Dermis blood vessel endothelial cell (primary cell): ENCODE data around the gene SLC35F2. TPM values are rescaled to one million over a fixed set of nuclear protein-coding genes. Genes with fewer than 3 reads are reported as not detected.
"Not testable (repeated sequence)": the region's sequence is repeated elsewhere in the genome, so short reads cannot be mapped to it uniquely, and the experiment has no call there.

ENCODE experiments used
- DNase-seq: peaks from one replicate; pipeline ENCODE4 v3.0.0; 2010
- total RNA-seq: library from RNA; depleted of rRNA; stranded (reverse); fragments of >200 nt; gene quantifications from 2 replicates; pipeline ENCODE4 v1.2.3, GENCODE V29; 2014

SLC35F2 gene, protein sequence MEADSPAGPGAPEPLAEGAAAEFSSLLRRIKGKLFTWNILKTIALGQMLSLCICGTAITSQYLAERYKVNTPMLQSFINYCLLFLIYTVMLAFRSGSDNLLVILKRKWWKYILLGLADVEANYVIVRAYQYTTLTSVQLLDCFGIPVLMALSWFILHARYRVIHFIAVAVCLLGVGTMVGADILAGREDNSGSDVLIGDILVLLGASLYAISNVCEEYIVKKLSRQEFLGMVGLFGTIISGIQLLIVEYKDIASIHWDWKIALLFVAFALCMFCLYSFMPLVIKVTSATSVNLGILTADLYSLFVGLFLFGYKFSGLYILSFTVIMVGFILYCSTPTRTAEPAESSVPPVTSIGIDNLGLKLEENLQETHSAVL
- 58.5 and 74.1 TPM in 2 replicates for total RNA-seq

DNA sequence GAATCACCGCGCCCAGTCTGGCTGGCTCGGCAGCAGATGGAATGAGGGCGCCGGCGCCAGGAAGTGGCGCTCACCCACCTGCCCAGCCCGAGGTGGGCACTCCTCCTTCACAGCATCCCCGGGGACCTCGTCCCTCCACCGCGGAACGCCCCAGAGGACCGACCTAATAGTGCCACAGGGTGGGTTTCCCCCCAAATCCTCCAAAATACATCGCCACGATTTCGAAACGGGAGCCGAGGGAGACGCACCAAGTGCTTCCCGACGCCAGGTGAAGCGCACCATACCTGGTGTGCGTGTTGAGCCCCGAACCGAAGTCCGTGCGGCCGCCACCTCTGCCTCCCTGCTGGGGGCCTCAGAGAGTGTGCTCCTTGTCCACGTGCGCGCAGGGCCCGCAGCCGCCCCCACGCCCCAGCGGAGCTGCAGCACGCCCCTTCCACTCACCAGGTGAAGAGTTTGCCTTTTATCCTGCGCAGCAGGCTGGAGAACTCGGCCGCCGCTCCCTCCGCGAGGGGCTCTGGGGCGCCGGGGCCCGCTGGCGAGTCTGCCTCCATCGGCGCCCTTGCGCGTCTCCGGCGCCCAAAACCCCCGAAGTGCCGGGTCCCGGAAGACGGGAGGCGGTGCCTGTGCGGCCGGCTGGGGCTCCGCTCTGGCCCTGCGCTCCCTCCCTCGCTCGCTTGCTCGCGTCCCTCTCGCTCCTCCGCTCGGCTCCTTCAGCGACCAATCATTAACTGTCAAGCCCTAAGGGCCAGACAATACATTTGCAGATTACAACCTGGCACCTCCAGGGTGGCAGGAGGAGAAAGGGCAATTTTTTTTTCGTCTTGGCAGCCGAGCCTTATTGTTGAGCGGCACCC lies at the start of gene SLC35F2:
Gene SLC35F2, minus strand, starts transcription at position 571 of the 854 bp plus-strand sequence. Its CDS starts 20 bp downstream, at position 551.
- DNase-seq = peak; percentile 88

DNA sequence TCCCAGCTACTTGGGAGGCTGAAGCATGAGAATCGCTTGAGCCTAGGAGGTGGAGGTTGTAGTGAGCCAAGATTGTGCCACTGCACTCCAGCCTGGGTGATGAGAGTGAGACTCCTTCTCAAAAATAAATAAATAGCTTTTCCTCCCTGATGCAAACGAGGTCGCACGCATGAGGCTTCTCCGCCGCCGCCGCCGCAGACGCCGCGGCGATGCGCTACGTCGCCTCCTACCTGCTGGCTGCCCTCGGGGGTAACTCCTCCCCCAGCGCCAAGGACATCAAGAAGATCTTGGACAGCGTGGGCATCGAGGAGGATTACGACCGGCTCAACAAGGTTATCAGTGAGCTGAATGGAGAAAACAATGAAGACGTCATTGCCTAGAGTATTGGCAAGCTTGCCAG lies 49.6 kb upstream of the SLC35F2 start:
- DNase-seq = no peak

DNA sequence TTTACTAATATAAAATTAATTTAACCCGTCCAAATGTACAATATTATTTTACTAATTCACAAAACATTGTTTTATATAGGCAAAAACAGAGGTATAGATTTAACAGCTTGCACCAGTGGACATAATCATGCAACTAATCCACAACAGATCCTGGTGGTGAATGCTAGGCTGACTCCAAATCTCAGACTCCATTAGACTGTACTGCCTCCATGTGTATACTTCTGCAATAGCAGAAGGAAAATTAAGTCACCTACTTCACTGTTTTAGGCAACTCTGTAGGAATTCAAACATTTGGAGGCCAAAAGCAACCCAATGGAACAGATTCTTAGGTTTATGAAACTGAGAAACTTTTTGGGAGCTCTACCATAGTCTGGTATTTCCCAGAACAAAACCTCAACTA lies 39.7 kb upstream of the SLC35F2 start:
- DNase-seq = peak; percentile 77

DNA sequence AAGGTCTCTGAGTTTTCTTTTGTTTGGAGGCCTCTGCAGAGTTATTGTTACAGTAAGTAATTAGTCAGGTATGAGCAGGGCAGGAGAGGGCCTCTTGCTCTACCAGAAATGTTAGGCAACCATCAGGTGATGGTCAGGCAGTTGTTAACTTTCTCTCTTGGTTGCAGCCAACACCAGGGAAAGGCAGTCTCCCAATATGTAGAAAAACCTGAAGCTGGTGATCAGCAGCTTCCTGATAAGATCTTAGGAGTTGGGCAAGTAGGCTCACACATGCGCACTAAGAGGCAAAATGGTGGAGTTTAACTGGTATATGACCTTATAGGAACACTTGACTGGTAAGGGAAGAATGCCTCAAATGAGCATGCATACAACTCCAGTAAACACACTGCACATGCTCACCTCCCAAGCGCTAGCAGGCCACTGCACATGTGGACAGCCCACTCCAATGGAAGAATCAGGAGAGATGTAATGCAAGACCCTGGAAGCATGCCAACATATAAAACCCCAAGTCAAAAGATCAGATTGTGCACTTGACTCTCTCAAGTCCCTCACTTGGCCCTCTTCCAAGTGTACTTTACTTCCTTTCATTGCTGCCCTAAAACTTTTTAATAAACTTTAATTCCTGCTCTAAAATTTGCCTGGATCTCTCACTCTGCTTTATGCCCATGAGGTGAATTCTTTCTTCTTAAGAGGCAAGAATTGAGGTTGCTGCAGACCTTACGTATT lies 23.7 kb upstream of the SLC35F2 start:
- DNase-seq = no peak

DNA sequence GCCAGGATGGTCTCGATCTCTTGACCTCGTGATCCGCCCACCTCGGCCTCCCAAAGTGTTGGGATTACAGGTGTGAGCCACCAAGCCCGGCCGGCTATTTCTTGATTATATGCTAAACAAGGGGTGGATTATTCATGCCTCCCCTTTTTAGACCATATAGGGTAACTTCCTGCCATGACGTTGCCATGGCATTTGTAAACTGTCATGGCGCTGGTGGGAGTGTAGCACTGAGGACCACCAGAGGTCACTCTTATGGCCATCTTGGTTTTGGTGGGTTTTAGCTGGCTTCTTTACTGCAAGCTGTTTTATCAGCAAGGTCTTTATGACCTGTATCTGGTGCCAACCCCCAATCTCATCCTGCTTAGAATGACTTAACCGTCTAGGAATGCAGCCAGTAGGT lies 22.9 kb upstream of the SLC35F2 start:
- not testable (repeated sequence) for DNase-seq

DNA sequence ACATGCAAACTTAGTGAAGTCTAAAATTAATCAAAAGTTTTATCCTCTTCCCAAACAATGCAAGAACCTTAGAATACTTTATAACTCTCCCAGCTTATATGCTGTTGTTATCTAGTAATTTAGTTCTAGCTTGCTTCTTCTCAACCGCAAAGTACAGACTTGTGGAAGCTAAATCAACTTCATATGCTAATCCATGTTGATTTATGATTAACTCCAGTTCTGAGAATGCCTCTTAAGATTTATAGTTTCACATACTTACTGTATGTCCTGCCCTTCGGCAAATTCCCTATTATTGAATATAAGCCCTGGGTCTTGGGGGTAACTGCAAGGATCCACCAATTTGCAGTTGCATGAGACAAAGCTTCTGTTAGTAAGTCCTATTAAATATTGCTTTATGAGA lies 17.6 kb upstream of the SLC35F2 start:
- DNase-seq = no peak

DNA sequence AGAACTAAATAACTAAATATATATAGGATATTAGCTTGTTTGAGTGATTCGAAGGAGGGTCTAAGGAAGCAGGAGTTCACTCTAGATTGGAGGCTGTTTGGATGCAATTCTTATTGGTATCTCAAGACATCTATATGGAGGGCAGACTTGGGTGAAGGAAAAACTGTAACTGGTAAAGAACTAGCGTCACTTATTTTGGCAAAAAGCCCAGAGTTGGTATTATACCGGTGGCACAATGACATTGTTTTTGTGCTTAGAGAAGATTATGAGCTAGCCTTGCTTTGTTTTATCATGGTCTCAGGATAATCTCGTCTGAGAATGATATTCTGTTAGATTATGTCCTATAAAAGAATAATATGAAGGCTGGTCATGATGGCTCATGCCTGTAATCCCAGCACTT lies 6.0 kb upstream of the SLC35F2 start:
- DNase-seq = no peak

DNA sequence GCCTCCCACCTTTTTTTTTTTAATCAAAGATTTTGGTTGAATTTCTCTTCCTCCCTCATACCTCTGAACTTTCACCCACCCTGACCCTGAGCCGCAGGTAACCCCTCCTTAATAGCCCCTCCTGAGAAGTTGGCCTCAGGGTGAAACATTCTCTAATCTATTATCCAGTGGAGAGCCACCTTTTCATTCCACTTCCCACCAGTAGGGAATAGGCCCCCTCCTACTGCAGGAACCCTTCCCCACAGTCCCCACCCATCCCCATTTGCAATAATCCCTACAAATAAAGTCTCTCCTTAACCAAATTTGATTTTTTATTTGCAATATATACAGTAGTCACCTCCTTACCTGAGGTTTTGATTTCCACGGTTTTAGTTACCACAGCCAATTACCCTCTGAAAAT lies 2.1 kb upstream of the SLC35F2 start:
- no peak for DNase-seq

DNA sequence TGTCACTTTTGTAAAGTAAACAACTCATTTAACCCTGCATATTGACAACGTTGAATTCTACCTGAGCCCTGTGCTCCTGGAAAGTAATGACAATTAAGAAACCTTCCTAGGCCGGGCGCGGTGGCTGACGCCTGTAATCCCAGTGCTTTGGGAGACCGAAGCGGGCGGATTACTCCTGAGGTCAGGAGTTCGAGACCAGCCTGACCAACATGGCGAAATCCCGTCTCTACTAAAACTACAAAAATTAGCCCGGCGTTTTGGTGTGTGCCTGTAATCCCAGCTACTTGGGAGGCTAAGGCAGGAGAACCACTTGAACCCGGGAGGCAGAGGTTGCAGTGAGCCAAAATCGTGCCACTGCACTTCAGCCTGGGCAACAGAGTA lies 1.6 kb upstream of the SLC35F2 start:
- DNase-seq = not testable (repeated sequence)

DNA sequence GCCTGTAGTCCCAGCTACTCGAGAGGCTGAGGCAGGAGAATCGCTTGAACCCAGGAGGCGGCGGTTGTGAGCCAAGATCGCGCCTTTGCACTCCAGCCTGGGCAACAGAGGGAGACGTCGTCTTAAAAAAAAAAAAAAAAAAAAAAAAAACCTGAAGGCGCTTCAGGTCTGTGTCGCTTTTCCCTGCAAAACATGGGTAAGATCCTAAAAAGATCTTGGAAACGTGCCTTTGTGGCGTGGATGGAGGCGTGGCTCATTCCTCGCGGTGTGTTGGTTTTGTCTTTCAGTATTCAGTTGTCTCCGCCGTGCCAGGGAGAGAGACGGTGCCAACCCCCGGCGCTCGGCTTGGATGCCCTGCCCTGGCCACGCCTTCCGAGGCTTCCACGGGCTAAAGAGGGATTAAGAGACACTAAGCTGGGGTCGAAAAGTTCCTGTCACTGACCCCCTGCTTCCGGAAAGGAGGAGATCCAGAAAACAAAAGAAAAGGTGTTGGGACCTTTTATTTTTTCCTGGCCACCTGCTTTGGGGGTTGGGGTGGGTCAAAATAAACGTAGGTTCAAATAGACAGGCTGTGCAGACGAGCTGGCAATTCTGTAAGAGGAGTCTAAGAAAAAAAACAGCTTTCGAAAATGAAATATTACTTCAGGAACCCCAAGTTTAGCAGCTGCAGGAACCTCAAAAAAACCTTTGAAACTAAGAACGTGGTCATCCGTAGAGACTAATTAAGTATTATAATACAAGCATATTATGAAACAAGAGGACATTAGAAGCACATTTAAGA lies 1.1 kb upstream of the SLC35F2 start:
- peak; percentile 46 for DNase-seq

DNA sequence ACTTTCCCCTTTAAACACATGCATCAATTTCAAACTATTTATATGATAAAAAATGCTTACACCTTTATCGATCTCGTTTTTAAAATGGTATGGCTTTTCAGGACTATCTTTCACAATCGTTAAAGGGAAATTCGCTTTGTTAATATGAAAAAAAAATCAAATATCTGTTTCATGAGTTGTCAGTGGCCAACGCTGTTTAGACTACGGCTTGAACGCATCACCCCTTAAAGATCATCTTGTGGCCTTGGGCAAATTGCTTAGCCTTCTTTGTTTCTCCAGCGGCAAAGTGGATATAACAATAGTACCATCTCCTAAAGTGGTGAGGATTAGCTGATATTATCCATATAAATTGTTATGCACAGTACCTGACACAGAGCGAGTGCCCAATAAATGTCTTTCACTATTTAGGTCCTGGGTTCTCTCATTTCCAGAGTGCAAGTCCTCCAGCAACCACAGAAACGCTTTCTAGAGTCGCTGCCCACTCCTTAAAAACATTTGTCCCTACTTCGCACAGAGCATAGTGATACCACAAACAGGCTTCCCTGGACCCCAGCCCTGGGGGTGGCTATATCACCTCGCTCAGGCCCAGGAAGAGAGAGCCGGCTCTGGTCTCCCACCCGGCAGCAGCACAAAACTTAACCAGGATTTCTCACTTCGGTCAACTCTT lies 904 bp downstream of the SLC35F2 start:
- DNase-seq = peak; percentile 48

DNA sequence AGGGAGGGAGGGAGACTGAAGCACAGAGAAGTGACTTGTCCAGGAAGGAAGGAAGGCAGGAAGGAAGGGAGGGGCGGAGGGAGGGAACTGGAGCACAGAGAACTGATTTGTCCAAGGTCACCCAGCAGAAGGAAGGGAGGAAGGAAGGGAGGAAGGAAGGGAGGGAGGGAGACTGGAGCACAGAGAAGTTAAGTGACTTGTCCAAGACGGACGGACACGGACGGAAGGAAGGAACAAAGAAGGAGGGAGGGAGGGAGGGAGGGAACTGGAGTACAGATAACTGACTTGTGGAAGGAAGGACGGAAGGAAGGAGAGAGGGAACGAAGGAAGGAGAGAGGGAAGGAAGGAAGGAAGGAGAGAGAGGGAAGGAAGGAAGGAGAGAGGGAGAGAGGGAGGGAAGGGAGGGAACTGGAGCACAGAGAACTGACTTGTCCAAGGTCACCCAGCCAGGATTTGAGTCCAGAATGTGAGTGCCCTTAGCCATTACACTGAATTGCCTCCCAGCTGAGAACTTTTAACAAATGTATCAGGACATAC lies 1.5 kb downstream of the SLC35F2 start:
- DNase-seq = no peak

DNA sequence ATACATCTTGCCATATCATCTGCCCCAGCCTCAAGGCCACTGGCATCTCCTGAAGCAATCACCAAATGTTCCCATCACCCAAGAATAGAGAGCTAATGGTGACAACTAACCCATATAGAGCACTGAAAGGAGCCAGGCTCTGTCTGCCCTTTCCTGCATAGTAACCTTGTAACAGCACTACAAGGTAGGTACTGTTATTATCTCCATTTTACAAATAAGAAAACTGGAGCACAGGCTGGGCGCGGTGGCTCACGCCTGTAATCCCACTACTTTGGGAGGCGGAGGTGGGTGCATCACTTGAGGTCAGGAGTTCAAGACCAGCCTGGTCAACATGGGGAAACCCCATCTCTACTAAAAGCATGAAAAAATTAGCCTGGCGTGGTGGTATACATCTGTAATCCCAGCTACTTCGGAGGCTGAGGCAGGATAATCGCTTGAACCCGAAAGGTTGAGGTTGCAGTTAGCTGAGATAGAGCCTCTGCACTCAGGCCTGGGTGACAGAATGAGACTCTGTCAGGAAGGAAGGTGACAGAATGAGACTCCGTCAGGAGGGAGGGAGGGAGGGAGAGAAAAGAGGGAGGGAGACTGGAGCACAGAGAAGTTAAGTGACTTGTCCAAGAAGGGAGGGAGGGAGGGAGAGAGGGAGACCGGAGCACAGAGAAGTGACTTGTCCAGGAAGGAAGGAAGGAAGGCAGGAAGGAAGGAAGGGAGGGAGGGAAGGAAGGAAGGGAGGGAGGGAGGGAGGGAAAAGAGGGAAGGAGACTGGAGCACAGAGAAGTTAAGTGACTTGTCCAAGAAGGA lies 2.2 kb downstream of the SLC35F2 start:
- DNase-seq = no peak

DNA sequence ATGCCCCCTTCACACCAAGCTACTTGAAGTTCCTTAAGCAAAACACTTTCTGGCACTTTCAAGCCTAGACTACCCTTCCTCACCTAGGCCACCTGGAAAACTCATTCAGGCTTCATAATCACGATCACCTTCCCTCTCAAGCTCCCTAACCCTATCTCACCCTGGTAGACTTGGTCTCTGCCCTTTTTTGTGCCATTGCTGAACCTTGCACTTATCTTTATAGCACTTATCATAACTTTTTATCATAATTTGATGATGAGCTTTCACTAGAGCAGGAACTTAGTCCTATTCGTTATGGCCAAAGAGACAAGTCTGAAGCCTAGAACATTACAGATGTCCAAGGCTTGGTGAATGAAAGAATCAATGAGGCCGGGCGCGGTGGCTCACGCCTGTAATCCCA lies 5.5 kb downstream of the SLC35F2 start:
- DNase-seq = no peak

DNA sequence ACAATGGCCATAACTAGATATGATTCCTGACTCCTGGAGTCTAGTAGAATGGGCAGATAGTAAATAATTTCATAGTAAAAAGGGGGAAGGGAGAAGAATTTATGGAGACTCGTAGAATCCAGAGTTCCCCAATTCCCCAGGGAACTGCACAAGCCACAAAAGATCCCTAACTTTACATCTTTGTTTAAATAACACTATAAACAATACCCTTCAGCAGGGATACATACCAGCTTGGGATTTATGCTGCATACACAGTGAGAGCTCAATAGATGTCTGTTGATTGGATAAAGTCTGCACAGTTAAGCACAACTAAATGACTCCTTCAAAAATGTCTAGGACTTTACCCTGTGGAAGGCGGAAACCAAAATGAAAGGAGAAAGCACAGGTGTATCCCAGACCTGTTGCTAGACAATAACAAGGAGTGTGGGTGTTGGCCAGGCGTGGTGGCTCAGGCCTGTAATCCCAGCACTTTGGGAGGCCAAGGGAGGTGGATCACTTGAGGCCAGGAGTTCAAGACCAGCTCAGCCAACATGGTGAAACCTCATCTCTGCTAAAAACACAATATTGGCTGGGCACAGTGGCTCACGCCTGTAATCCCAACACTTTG lies 6.8 kb downstream of the SLC35F2 start:
- no peak for DNase-seq

DNA sequence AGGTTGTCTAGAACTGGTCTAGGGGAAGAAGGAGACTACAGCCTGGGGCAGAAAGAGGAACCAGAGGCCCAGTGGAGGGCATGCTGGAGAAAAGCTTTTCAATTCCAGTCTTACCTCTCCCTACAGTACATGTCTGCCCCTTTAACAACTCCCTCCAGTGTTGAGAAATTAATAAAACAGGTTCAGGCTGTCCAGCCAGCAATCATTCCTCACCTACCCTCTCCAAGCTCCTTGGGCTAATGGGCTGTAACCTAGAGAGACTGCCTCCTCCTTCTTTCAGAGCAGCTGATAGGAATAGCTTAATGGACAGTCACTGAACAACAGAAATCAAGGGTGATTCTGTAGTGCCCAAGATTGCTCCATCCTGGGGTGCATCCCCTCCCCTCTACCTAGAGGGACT lies 8.8 kb downstream of the SLC35F2 start:
- no peak for DNase-seq

DNA sequence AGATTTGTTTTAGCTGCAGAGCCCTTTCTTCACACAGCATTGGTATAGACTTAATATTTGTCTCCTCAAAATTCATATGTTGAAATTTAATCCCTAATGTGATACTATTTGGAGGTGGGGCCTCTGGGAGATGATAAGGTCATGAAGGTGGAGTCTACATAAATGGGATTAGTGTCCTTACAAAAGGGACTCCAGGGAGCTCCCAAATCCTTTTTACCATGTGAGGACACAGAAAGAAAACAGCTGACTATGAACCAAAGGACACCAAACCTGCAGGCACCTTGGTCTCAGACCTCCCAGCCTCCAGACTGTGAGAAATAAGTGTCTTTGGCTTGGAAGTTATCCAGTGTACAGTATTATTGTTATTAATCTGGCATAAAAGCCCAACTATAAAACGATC lies 10.2 kb downstream of the SLC35F2 start:
- no peak for DNase-seq

DNA sequence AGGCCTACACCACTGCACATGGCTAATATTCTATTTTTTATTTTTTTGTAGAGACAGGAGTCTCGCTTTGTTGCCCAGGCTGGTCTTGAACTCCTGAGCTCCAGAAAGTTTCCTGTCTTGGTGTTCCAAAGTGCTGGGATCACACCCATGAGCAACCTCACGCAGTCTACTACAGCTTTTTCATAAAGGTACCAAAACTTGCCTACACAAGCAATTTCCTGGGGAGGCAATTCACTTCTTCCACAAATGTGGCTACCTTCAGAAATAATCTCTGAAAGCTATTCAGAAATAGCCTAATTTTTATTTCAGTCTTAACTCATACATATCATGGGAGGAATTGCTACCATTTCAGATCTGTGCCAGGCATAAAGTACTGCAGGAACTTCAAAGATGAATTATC lies 11.4 kb downstream of the SLC35F2 start:
- no peak for DNase-seq

DNA sequence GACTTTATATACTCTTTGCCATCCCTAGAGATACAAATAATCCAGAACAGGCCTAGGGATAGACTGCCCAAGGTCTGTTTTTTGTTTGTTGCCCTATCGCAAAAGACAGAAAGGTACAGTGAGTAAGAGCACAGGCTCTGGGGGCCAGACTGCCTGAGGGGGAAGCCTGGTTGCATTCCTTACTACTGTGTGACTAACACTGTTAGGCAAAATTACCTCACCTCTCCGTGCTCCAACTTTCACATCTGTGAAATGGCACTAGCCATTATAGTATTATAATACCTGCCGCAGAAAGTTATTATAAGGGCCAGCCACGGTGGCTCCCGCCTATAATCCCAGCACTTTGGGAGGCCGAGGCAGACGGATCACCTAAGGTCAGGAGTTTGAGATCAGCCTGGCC lies 14.5 kb downstream of the SLC35F2 start:
- DNase-seq = peak; percentile 48

DNA sequence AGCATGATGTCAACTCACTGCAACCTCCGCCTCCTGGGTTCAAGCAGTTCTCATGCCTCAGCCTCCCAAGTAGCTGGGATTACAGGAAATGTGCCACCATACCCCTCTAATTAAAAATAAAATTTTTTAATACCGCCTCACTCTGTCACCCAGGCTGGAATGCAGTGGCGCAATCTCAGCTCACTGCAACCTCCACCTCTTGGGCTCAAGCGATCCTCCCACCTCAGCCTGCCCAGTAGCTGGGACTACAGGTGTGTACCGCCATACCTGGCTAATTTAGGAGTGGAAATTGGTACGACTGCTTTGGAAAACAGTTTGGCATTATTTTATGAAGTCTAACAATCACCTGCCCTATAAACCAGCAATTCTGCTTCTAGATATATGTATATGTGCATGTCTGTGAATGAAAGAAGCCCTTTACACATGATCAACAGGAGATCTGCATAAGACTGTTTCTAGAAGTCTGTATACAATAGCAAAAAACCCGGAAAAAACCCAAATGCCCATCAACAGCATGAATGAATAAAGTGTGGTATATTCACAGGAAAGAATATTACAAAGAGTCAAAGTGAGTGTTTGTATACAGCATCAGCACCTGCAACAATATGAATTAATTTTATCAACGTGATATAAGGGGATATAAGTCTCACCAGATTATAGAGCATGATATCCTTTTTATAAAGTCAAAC lies 16.0 kb downstream of the SLC35F2 start:
- no peak for DNase-seq
